Testis (tissue), 3 donors: ENCODE data around the gene CD48. TPM values are rescaled to one million over a fixed set of nuclear protein-coding genes. Genes with fewer than 3 reads are reported as not detected.
"Not testable (repeated sequence)": the region's sequence is repeated elsewhere in the genome, so short reads cannot be mapped to it uniquely, and the experiment has no call there.

Experiments used
- DNase-seq: peaks from one replicate; pipeline ENCODE4 v3.0.0-alpha.2; 2019
- H3K27ac ChIP-seq, 2 donors: fragments of 200-600 bp; sonication (generic); one replicate each; pipeline ENCODE4 v1.5.1; 2019
- H3K27me3 ChIP-seq: fragments of 200-600 bp; sonication (generic); one replicate; pipeline ENCODE4 v1.5.1; 2019
- H3K36me3 ChIP-seq: fragments of 200-600 bp; sonication (generic); one replicate; pipeline ENCODE4 v1.5.1; 2017; ENCODE audit warnings: low read depth; ENCODE audit errors: missing control alignments
- H3K4me1 ChIP-seq: fragments of 200-600 bp; sonication (generic); one replicate; pipeline ENCODE4 v1.5.1; 2019
- H3K4me3 ChIP-seq, 2 donors: fragments of 200-600 bp; sonication (generic); one replicate each; pipeline ENCODE4 v1.5.1; 2017 to 2019
- H3K9me3 ChIP-seq: fragments of 200-600 bp; sonication (generic); one replicate; pipeline ENCODE4 v1.5.1; 2017
- CTCF ChIP-seq, 3 experiments: fragments of 450-650 bp in 2 of 3; fragments of 200-600 bp in 1 of 3; sonication (generic) in 1 of 3; IDR thresholded peaks; one replicate each; pipeline ENCODE4 v1.5.1; 2016 to 2019; ENCODE audit warnings: antibody characterized with exemption in 3 of 3, mild to moderate bottlenecking in 2 of 3, moderate library complexity in 1 of 3
- POLR2A ChIP-seq: fragments of 450-650 bp; IDR thresholded peaks from one replicate; pipeline ENCODE4 v1.6.1; 2017; ENCODE audit warnings: antibody characterized with exemption, mild to moderate bottlenecking, moderate library complexity
- WGBS, 2 donors: methylation state at CpG; one replicate each; pipeline ENCODE4 v1.1.5; 2018; 5-methylcytosine and 5-hydroxymethylcytosine counted together
- intact Hi-C: fragments of 100-400 bp; cut with DNase I; formaldehyde crosslinking; loops from one replicate; pipeline ENCODE4 v1.15.1; 2023; ENCODE audit warnings: low total_unique reads
- polyA plus RNA-seq: library from polyadenylated mRNA; stranded (reverse); fragments of 350-450 nt; fragmentation: Illumina TruSeq; extraction: RNeasy Lipid Tissue Mini Kit (QIAGEN cat#74804); gene quantifications from one replicate; pipeline ENCODE4 v1.2.3, GENCODE V29; 2014; ENCODE audit warnings: low read depth, low replicate concordance; ENCODE audit not compliant: insufficient read depth
- total RNA-seq, 2 donors: library from RNA; depleted of rRNA; stranded (reverse); fragments of >200 nt; gene quantifications; one replicate each; pipeline ENCODE4 v1.2.3, GENCODE V29; 2016

The CD48 gene
- total and polyA plus RNA-seq, 3 donors from 2014 or later: 0.63 to 6.1 (median 1.4) TPM

DNA sequence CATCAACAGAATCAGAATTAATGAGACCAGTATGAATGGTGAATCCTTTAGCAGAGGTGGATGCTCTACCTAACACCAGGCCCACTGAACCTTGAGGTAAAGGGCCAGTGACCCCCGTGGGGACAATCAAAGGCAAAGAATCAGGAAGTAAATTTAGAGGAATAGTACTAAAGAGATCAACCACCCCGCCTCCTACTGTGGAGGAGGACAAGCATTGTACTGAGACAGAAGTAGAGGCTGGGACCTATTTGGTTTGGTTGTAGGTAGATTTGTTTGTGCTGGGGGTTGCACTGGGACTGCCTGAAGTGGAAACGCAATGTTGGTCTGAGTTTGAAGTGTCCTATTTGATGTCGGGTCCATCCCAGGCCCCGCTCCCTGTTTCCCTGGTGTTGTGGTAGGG lies 9.5 kb downstream of the CD48 start:
- Histone ChIP-seq H3K36me3 (no peaks in the 10 kb centered on the region), H3K27ac (no peak overlapping the region), H3K9me3 (no peaks in the 10 kb centered on the region), H3K27me3 (no peaks in the 10 kb centered on the region), H3K4me3 (no peak overlapping the region), H3K4me1 (no peaks in the 10 kb centered on the region)
- no peak for DNase-seq
- WGBS, 2 donors: 89% methylated on average over 5 of the region's 5 CpGs
- TF ChIP-seq CTCF (IDR thresholded peaks at IDR 0.05): no peak
- no peak for TF ChIP-seq POLR2A
- intact Hi-C loops: no loop called here

GRCh38 chr1:160692390-160692789 lies 19.2 kb downstream of the CD48 start:
- H3K27me3 ChIP-seq, H3K4me3 ChIP-seq, DNase-seq, H3K9me3 ChIP-seq, intact Hi-C loops, H3K27ac ChIP-seq, H3K4me1 ChIP-seq, H3K36me3 ChIP-seq: not testable (repeated sequence)
- 86 to 91% methylated on average over 10 of the region's 10 CpGs for WGBS, 2 donors

GRCh38 chr1:160685266-160685665 lies 26.4 kb downstream of the CD48 start:
- Histone ChIP-seq H3K27ac (no peak overlapping the region), H3K4me1 (no peaks in the 10 kb centered on the region), H3K9me3 (no peaks in the 10 kb centered on the region), H3K27me3 (no peaks in the 10 kb centered on the region), H3K4me3 (no peak overlapping the region), H3K36me3 (no peaks in the 10 kb centered on the region)
- intact Hi-C loops: no loop called here
- TF ChIP-seq CTCF (IDR thresholded peaks at IDR 0.05) (no peak), POLR2A (no peak)
- DNase-seq: no peak

GRCh38 chr1:160682983-160683865 lies 28.4 kb downstream of the CD48 start:
- DNase-seq: no peak
- 73 to 86% methylated on average over 4 of the region's 4 CpGs for WGBS, 2 donors
- TF ChIP-seq CTCF (IDR thresholded peaks at IDR 0.05) (no peak), POLR2A (no peak)
- intact Hi-C loops: no loop called here
- Histone ChIP-seq H3K4me3 (no peak overlapping the region), H3K27ac (no peak overlapping the region), H3K4me1 (no peaks in the 10 kb centered on the region), H3K9me3 (no peaks in the 10 kb centered on the region), H3K36me3 (no peaks in the 10 kb centered on the region), H3K27me3 (no peaks in the 10 kb centered on the region)

- no peaks in the 10 kb centered on the region for H3K4me1 ChIP-seq
- no peak overlapping the region for H3K4me3 ChIP-seq
- DNase-seq: no peak
- TF ChIP-seq CTCF (IDR thresholded peaks at IDR 0.05) (no peak), POLR2A (no peak)
- no peaks in the 10 kb centered on the region for H3K36me3 ChIP-seq
- no peak overlapping the region for H3K27ac ChIP-seq
- no peaks in the 10 kb centered on the region for H3K27me3 ChIP-seq
- intact Hi-C loops: no loop called here
- no peaks in the 10 kb centered on the region for H3K9me3 ChIP-seq
- 86 to 88% methylated on average over 1 to 3 of the region's 3 CpGs for WGBS, 2 donors
Measured at GRCh38 chr1:160681891-160682140, 29.8 kb downstream of the CD48 start.
